HG03139 (cell line): ENCODE measurements around the gene TNS4.

ENCODE experiments used
- ATAC-seq: cut with Tn5 transposase; IDR thresholded peaks from one replicate; pipeline ENCODE4 v1.9.1; 2021; ENCODE audit not compliant: unreplicated experiment

TNS4 gene

GRCh38 chr17:40473573-40474365 lies 27.7 kb downstream of the TNS4 start:
- no peak for ATAC-seq

- ATAC-seq = no peak
These were observed 28.5 kb downstream of the TNS4 start for GRCh38 chr17:40472733-40473452.

GRCh38 chr17:40471846-40472732 lies 29.3 kb downstream of the TNS4 start:
- no peak for ATAC-seq

GRCh38 chr17:40470932-40471828 lies 30.2 kb downstream of the TNS4 start:
- ATAC-seq = no peak

GRCh38 chr17:40469805-40470675 lies 31.4 kb downstream of the TNS4 start:
- ATAC-seq = no peak

- no peak for ATAC-seq
These were observed 32.9 kb downstream of the TNS4 start for GRCh38 chr17:40468560-40468959.

- ATAC-seq = no peak
These were observed 34.0 kb downstream of the TNS4 start for GRCh38 chr17:40467281-40467867.

- no peak for ATAC-seq
These were observed 35.0 kb downstream of the TNS4 start for GRCh38 chr17:40466298-40466971.

- no peak for ATAC-seq
These were observed 37.0 kb downstream of the TNS4 start for GRCh38 chr17:40464392-40464855.

- ATAC-seq = no peak
These were observed 38.3 kb downstream of the TNS4 start for GRCh38 chr17:40463122-40463550.

- no peak for ATAC-seq
These were observed 38.9 kb downstream of the TNS4 start for GRCh38 chr17:40462343-40463121.

GRCh38 chr17:40461732-40462342 lies 39.6 kb downstream of the TNS4 start:
- ATAC-seq = no peak

GRCh38 chr17:40460968-40461731 lies 40.3 kb downstream of the TNS4 start:
- ATAC-seq = no peak

GRCh38 chr17:40460604-40460967 lies 40.8 kb downstream of the TNS4 start:
- ATAC-seq = no peak

- no peak for ATAC-seq
These were observed 41.5 kb downstream of the TNS4 start for GRCh38 chr17:40459636-40460603.
